Measurements from ENCODE around the gene KCNK16.

Gene KCNK16

DNA sequence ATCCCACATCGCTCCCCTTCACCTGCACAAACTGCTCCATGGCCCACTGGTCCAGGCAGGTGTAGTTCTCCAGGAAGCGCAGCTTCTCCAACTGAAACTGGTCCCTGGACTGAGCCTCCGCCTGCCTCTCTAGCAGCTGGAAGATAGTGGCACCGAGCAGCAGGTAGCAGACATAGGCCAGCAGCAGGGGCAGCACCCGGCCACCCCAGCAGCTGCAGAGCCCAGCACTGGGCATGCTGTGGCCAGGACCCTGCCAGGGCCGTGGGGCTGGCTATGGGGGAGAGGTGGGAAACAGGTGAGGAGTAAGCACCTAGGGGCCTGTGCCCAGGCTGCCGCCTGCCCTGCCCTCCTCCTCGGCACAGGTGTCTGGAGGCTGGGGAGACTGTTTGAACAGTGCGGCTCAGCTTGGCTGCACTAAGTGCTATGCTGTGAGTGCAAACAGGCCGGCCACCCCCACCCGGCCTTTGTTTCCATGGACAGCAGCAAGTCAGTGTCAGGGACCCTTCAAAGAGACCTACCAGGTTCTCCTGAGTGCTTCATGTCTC lies at the start of gene KCNK16:
Gene KCNK16 (minus strand): TSS at position 397 of the 545 bp plus-strand sequence. CDS start 162 bp downstream, at position 235.
- DNase-seq (ENCODE audit: low read depth): no peak

DNA sequence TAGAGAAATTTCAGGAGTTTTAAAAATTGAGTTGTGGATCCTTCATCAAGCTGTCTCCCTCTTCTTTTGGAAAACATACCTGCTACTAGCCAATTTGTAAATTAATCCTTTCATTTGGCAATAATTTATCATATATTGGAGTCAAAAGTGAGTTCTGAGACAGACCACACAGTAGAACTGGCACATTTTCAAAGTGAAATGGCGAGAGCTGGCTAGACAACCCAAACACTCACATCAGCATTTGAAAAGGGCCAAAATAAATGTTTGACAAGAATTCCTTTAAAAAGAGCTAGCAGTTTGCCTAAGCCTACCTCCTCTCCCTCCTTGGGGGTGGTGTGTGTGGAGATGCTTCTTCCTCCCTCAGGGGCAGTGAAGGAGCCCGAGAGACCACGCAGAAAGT lies 47.9 kb upstream of the KCNK16 start:
- DNase-seq (ENCODE audit: low read depth): no peak

DNA sequence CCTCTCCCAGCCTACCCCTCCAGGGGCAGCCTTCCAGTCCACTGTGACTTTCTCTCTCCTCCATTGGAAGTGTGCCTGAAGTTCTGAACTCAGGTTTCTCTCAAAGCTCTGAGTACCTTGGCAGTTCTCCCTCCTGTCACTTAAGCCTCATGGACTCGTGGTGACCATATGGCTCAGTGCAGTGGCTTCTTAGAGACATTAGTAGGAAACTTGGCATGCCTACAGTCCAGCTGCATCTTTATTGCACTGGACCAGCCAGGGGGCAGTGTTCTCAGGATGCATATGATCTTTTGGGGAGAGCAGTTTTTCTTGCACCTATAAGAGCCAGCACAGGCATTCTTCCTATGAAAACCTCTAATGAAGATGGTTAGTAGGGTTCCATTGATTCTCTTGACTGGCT lies 47.5 kb upstream of the KCNK16 start:
- peak; percentile 14 for DNase-seq (ENCODE audit: low read depth)

DNA sequence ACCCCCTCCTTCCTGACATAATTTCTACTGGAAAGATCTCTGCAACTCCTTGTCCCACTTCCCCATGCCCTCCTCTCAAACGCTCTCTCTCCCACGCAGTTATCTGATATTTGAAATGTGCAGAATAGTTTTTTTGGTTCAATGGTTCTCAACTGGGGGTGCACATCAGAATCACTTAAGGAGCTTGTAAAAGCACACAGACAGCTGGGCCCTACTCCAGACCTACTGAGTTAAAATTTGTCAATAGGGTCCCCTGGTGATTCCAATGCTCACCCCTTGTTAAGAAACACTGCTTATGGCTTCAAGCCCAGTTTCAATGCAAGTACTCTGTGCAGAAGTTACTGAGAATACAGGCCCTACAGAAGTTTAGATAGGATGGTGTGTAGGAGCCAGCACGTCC lies 45.2 kb upstream of the KCNK16 start:
- DNase-seq (ENCODE audit: low read depth): no peak

DNA sequence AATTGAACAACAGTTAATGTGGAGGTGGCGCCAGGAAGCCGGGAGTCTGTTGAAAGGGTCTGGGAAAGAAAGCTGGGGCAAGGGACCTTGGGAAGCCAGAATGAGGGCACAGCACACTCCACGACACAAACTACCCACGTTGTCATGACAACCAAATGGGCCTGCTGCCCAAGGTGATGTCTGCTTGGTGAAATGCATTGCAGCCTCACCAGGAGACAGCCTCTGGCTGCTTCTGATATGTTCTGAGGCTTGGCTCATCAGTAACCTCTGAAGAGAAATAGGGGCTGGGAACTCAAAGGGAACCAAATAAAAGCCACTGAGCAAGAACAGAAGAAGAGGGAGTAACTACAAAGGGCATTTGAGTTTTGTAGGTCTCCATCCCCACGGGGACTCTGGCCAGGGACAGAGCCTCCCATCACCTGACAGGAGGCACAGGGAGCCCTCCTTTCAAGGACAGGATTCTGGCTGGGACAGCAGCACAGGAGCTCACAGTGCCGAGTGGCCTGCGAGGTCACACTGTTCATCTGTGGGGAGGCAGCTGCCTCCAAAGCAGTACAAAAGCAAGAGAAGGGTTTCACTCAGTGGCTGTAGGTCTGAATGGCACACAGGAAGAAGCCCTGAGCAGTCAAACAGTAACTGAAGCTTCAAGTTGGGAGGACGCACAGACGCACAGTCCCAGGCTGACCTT lies 44.6 kb upstream of the KCNK16 start:
- DNase-seq (ENCODE audit: low read depth): no peak

DNA sequence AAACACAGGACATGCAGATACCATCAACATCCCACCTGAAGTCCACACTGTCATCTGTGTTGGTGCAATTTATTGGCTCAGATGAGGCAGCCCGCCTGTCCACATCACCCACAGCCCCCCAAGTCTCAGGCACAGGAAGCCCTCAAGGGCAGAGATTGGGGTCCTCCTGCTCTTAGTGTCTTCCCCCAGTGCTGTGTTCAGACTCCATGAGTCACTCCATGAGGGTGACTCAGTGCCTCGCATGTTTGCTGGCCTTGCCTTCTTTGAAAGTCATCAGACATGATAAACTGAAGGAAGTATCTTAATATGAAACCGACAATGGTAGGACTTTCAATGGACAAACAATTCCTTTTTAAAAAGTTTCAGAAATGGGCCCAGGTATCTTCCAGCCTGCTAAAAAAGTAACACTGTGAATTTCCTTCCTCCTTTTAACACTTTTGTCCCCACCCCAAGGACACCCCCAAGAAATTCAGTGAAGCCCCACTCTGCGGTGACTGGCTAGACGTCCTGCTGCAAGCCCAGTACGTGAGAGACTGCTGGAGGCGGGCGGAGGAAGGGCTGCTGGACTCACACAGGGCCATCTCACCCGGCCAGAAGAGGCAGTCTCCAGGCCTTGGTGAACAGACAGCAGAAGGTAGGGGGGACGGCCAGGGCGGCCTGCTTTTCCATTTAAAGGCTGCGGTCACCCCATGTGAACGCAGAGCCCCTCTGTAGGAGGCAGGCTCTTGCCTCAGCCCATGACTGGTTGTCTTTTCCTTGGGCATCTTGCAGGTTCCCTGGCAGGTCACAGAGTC lies 43.0 kb upstream of the KCNK16 start:
- peak; percentile 59 for DNase-seq (ENCODE audit: low read depth)

DNA sequence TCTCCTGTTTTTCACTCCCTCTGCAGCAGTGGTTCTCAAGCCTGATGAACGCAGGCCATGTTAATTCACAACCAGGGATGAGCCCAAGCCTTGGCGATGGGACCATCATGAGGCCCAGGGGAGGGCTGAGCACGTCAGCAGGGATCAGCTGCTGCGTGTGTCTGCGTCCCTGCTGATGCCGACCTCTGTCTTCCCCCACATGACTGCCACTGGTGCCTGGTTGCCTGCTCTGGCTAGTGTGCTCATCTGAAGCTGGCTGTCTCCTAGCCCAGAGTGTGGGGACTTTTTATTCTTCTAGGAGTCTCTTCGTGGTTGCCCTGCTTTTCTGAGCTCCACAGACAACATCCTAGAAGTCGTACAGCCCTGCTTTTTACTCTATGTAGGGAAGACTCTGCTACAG lies 40.8 kb upstream of the KCNK16 start:
- DNase-seq (ENCODE audit: low read depth): no peak

DNA sequence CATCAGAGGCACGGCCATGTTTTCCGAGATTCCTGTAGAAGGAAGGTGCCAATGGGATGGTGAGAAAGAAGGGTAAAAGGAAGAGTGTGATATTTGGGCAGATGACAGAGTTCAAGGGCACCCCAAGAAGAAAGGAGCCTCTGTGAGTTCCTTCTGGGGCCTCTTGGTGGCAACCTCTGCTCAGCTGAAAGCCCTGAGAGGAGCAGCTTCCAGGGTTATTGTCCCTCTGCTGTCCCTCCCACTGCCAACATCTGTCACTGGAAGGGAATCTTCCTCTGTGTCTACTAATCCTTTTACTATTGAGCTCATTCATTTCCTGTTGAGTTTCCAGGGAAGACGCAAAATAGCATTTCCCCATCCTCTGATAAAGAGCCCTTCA lies 40.0 kb upstream of the KCNK16 start:
- no peak for DNase-seq (ENCODE audit: low read depth)

DNA sequence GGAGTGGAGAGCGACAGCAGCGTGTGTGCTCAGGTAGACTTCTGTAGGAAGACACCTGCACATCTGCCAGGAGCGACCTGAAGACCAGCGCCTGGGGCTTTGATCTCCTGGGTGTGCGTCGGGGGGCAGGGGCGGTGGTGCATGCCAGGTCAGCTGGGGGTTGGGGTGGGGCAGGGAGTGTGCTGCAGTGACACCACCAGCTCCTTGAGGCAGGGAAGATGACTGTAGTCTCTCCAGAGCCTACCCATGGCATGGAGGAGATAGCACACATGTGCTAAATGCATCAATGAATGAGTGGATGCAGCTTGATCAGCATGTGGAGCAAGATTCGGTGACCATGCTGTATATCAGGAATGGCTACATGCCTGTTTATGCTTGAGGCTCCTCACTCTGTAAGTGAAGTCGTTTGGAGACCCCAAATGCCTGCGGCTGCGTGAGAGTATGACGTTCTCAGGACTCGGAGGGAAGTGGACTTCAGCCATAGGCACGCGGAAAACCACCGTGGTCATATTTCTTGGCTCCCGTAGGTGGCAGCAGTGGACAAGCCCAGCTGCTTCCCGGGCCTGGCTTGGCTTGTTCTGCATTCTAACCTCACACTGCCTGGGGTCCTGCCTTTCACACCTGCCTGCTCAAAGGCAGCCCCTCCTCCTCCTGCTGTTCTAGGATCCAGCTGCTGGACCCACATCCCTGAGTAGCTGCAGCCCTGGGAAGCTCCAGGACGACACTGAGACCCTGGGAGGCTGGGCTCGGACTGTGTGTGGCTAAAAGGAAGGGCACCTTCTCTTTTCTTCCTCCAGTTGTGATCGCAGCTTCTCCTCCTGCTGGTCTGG lies 39.4 kb upstream of the KCNK16 start:
- DNase-seq (ENCODE audit: low read depth): peak; percentile 65

DNA sequence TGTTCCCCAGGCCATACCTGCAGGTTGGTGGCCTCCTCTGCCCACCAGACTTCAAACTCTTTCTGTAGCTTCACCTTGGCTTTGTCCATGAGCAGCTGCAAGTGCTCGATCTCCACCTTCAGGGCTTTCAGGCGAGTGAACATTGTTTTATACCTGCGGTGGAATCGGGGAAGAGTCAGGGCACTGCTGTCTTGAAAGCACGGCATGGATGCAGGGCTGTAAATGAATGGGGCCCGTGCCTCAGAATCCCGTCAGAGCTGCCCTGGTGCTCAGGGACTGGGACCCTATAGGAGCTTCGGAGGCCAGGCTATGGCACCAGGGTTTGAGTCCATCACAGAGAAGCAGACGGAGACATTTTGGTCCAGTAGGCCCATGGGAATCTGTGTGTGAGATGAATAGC lies 37.9 kb upstream of the KCNK16 start:
- no peak for DNase-seq (ENCODE audit: low read depth)

DNA sequence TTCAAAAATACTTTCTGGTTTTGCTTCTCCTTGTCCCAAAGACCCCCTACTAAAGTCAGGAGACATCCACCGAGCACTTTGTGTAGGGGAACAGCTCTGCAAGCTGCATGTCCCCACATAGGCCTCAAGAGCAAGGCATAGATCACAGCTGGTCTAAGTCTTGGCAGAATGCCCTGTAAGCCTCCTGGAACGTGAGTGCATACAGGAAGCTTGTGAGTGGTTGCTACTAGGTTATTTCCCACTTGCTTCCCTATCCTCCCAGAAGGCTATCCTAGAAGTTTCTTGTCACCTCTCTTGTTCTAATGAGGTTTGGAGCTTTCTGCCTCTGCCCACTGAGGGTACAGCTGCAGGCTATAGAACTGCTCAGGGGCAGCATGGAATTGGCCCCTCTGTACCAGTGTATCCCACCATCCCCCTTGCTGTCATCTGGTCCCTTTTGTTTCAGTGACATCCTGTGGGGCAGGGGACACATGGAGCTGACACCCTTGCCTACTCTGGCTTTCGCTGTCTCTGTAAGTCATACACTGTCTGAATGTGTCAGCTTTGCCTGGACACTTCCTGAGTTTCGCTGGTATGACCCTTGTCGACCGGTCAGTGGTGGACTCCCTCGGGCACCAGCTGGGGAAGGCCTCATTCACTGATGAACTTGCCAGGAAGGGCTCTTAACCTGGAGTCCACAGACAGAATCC lies 35.6 kb upstream of the KCNK16 start:
- DNase-seq (ENCODE audit: low read depth): peak; percentile 77

DNA sequence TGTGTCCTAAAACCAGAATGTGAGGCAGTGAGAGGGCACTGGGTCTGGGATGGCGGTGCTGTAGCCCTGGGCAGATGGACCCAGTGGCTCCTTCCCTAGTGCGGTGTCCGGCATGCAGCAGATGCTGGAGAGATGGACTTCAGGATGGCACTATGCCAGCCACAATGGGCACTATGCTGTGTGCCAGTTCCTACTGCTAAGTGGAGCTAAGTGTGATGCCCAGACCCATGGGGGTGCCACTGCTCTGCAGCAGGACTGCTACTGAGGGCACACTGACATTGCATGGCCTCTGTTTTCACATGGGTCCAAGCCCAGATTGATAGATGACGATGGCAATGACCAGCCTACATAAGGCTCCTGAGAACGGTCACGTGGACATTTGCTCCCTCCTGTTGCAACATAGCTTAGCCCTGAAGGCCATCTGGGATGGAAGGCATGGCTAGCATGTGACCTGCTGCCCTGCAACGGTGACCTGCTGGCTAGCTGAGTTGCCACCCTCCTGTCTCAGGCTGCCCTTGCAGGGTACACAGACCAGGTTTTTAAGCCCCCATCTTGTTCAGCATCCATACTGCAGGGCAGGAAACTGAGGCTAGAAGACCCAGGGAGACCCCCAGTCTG lies 31.3 kb upstream of the KCNK16 start:
- DNase-seq (ENCODE audit: low read depth): no peak

DNA sequence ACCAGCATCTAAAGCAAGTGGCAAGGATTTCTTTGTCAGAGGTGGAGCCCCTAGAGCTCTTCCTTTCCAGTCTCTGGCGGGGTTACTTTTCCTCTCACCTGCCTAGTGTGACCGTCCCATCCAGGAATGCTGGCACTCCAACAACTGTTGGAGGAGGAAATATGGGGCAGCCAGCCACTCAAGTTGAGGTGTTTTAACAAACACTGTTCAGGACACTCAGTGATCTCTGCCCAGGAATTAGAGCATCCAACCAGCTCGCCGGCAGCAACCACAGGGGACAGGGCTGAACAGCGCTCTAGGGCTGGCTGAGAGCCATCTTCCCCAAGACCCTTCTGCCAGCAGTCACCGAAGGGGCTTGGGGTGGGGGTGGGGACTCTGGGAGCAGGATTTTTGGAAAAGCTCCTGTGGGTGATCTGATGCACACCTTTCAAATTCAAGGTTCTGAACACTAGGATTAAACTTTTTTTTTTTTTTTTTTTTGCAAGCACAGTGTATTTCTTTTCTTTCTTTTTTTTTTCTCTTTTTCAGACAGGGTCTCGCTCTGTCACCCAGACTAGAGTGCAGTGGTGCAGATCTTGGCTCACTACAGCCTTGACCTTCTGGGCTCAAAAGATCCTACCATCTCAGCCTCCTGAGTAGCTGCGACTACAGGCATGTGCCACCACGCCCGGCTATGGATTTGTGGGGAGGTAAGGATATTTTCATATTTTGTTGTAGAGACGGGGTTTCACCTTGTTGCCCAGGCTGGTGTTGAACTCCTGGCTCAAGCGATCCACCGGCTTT lies 28.4 kb upstream of the KCNK16 start:
- DNase-seq (ENCODE audit: low read depth): no peak

DNA sequence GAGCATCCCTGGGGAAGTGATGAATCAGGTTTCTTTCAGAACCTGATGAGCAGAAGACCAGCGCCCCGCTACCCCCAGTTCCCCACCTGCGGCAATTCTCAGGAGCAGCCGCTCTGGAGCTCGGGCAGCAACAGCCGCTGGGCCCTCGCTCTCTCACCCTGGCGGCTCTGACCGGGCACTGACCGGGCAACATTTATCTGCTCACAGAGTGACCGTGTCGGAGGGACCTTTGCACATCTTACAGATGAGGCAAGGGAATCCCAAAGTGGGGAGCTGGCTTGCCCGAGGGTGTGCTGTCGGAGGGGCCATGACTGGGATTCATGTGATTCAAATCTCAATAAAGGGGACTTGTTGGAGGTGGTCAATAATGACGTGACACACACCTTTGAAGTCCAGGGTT lies 26.2 kb upstream of the KCNK16 start:
- no peak for DNase-seq (ENCODE audit: low read depth)

DNA sequence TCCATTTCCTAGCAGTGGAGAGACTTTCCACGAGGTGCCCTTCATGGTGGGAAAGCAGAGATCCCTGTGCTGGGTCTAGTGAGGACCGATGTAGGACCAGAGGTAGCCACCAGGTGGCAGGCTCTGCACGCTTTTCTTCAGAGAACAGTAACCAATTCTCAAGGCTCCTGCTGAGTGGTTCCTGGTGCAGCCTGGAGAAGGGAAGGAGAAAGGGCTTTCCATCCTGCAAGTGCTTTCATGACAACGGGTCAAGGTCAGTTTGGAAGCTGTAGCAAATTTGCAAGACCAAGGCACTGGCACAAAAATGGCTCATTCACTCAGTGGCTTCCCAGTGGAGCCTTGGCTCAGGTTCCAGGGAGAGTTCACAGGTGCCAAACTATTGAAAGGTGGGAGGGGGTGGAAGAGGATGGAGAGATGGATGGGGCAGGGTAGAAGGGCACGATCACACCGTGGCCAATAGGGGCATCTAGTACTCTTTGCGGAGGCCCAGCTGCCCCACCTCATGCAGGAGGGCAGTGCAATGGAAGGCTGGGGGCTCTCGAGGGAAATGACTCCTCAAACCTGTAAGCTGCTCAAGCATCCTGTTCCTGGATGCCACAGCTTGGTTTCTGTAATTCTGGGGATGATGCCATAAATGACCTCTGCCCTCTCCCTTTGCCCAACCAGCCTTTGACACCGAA lies 25.5 kb upstream of the KCNK16 start:
- peak; percentile 55 for DNase-seq (ENCODE audit: low read depth)

DNA sequence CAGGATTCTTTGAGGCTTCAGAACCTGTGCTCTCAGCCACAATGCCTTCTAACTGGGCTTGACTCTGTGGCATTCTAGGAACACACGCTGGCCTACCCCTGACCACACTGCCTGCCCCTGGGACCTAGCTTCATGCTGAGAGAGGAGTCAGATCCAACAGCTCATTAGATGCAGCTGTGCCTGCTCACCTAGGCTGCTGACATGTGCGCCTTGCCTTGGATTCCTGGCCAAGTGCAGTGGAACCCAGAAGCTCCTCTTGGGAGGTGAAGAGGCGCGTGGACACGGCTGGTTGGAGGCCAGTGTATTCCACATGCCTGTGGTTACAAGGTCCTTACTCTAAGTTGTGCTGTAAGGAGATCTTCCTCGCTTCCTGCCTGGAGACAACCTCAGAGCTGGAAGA lies 24.7 kb upstream of the KCNK16 start:
- DNase-seq (ENCODE audit: low read depth): no peak

DNA sequence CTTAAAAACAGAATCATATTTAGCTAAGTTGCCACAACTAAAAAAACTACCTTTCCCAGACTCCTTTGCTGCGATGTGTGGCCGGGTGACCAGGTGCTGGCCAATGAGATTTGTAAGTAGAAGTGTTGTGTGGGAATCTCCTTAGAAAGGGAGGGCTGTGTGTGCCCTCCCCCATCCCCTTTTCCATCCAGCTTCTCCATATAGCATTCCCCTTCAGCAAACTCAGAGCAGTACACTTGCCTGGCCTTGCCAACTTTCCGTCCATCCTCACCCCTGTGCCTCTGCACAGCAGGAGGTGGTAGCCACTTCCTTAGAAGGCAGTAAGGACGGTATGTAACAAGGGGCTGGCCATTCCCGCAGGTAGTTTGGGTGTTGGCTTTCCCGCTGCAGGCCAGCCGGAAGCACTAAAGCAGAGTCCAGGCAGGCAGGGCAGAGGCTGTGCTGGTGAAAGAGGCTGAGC lies 22.3 kb upstream of the KCNK16 start:
- peak; percentile 36 for DNase-seq (ENCODE audit: low read depth)

DNA sequence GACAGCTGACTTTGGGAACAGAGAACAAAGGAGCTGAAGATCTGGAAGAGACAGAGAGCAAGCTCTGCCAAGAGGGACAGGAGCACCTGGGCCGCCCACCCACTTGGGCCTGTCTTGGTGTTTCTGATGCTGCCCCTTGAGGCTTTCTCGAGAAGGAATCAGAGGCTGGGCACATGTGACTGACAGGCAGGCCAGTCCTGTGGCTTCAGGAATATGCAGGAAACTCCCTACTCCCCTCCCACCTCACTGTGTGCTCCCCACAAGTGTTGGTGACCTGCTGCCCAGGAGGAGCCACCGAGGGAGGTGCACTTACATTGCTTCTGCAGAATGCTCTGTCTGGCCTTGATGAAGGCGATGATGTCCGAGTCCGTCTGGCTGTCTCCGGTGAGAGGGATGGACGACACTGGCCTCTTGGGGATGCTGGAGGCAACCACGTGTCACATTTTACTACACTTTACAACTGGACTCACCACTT lies 20.9 kb upstream of the KCNK16 start:
- DNase-seq (ENCODE audit: low read depth): no peak

DNA sequence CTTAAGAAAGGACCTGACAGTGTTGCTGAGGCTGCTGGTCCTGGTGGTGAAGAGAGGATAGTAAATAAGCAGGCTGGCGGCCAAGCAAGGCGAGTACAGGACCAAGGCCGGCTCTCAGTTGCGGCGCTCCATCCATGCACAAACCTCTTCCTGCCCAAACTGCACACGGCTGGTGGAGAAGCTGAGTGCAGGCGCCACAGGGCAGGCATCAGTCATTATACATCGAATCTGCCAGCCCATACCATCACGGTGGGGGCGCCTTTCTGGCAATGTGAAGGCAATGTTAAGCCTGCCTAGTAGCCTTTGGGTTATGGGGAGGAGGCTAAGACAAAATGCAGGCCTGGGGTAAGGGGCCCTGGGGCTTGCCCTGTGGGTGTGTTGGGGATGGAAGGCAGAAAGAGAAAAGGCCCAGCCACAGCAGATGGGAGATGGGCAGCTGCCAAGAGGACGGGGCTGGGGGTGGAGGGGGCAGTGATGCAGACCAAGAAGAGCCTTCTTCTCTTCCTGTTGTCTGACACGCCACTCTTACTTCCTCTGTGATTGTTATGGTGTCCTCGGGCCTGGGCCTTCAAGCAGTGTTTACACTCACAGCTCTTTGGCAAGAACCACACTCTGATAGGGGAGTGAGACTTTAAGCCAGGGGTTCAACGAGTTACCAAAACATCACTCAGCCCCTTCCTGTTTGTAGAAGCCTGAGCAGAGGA lies 20.3 kb upstream of the KCNK16 start:
- no peak for DNase-seq (ENCODE audit: low read depth)
